OCI-LY7 (cell line): ENCODE data around the gene NT5C3A.

Experiments used
- CTCF ChIP-seq: fragments of 200-600 bp; sonication (generic); conservative IDR thresholded peaks from 2 replicates; pipeline ENCODE4 v1.5.1; 2014; ENCODE audit warnings: mild to moderate bottlenecking, antibody characterized with exemption, low read length, moderate library complexity, mixed read lengths
- EZH2phosphoT487 ChIP-seq: fragments of 200-600 bp; sonication (generic); IDR thresholded peaks from 2 replicates; pipeline ENCODE4 v1.6.1; 2018; ENCODE audit warnings: low read depth, borderline replicate concordance, mild to moderate bottlenecking, mixed run types, antibody characterized with exemption, low read length, moderate library complexity, mixed read lengths

DNA sequence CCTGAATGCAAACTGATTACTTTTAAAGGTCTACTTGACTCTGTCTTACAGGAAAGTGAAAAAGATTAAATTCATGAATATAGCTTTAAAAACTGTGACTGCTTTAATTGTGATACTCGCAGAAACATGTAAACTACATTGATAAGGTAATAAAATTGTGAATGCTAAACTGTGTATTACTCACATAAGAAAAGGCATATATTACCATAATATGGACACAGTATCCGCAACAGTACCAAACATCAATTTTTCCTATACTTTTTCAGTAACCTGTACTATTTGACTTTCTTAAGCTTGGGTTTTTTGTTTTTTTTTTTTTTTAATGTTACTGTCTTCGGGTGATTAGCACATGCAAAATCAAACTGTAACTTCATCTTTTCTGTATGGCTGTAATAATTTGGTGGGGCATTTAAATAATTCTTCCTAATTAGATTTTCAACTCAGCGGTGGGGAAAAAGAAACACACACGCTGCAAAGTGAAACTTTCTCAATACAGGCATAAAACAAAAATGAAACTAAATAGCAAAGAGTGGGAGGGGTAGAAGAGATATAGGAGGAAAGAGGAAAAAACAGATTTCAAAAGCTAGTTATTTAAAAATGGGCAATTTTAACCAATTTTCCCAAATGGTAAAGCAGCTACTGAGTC, 23.2 kb downstream of the NT5C3A start:
- TF ChIP-seq CTCF (no peak), EZH2phosphoT487 (no peak)
